Nephron (organoid): Measurements from ENCODE around the gene SEC14L2.
"Not testable (repeated sequence)": the region's sequence is repeated elsewhere in the genome, so short reads cannot be mapped to it uniquely, and the experiment has no call there.

Source experiments
- H3K27ac Mint-ChIP-seq, 3 experiments: 2 replicates each; pipeline ENCODE4 v1.8.0; 2020; ENCODE audit warnings: mixed read lengths in 3 of 3, mild to moderate bottlenecking in 2 of 3, moderate library complexity in 1 of 3
- H3K27me3 Mint-ChIP-seq: 2 replicates; pipeline ENCODE4 v1.8.0; 2021; ENCODE audit warnings: low read depth, mild to moderate bottlenecking, moderate library complexity, mixed read lengths
- H3K36me3 Mint-ChIP-seq: 2 replicates; pipeline ENCODE4 v1.8.0; 2020; ENCODE audit warnings: low read depth, mixed read lengths
- H3K4me1 Mint-ChIP-seq: 2 replicates; pipeline ENCODE4 v1.8.0; 2020; ENCODE audit warnings: mixed read lengths
- H3K4me3 Mint-ChIP-seq, 3 experiments: 2 replicates each; pipeline ENCODE4 v1.8.0; 2020; ENCODE audit warnings: mild to moderate bottlenecking in 3 of 3, mixed read lengths in 3 of 3, moderate library complexity in 2 of 3
- H3K9me3 Mint-ChIP-seq: 2 replicates; pipeline ENCODE4 v1.8.0; 2020; ENCODE audit warnings: mixed read lengths
- TF ChIP-seq, protein P1 (sequence below), 3 experiments: fragments of 200-600 bp; sonication (generic); IDR thresholded peaks; one replicate each; pipeline ENCODE4 v1.5.0; 2021; ENCODE audit warnings: antibody characterized with exemption in 3 of 3; ENCODE audit not compliant: unreplicated experiment in 3 of 3

SEC14L2 gene

DNA sequence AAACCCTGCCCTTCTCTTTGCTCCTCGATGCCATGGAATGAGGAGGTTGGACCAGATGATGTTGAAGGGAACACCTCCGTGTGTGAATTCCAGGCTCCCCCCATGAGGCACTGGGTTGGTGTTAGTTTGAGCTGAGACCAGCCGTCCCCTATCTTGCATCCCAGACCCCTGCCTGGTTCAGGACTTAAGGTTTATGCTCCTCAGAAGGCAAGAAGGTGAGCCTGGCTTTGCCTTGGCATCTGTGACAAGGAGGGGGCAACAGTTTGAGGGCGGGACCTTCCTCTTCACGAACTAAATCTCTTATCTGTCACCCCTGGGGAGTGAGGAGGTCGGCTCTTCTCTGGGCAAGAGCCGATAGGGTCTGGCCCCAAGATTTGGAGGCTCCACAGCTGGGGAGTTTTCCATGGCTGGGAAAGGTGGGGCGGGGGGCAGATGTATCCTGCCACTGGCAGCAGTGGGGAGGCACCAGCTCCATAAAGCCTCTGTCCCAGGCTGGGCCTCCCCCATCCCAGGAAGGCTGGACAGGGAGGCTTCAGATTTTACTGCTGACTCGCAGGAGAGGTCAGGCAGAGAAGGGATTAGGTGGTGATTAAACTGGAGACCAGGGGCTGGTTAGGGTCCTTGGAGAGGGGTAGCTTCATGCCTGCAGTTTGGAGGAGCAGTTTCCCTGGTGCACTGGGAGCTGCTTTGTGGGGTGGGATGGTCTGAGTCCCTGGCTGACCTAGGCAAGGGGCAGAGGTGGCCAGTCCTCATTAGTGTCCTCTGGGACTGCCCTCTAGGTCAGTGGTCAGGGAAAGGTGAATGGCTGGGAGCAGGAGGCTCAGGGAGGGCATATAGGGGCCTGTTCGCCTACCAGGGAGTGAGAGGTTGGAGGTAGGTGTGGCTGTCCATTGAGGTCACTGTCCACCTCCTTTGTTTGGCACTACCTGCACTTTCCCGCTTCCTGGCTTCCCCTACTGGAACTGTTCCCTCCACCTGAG is 1.1 kb downstream of the SEC14L2 start:
- peak overlapping the region; percentile 79 to 88 (median 86) for H3K4me3 Mint-ChIP-seq
- TF ChIP-seq, protein P1, sequence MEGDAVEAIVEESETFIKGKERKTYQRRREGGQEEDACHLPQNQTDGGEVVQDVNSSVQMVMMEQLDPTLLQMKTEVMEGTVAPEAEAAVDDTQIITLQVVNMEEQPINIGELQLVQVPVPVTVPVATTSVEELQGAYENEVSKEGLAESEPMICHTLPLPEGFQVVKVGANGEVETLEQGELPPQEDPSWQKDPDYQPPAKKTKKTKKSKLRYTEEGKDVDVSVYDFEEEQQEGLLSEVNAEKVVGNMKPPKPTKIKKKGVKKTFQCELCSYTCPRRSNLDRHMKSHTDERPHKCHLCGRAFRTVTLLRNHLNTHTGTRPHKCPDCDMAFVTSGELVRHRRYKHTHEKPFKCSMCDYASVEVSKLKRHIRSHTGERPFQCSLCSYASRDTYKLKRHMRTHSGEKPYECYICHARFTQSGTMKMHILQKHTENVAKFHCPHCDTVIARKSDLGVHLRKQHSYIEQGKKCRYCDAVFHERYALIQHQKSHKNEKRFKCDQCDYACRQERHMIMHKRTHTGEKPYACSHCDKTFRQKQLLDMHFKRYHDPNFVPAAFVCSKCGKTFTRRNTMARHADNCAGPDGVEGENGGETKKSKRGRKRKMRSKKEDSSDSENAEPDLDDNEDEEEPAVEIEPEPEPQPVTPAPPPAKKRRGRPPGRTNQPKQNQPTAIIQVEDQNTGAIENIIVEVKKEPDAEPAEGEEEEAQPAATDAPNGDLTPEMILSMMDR (IDR thresholded peaks at IDR 0.05; ENCODE audit: unreplicated experiment in 3 of 3) = no peak
- no peaks in the 10 kb centered on the region for H3K36me3 Mint-ChIP-seq
- H3K27me3 Mint-ChIP-seq = peaks cover 11% of the 10 kb centered on the region
- no peaks in the 10 kb centered on the region for H3K9me3 Mint-ChIP-seq
- peak overlapping the region in 1 of 3 experiments; percentile 15 for H3K27ac Mint-ChIP-seq
- peaks cover 41% of the 10 kb centered on the region for H3K4me1 Mint-ChIP-seq

DNA sequence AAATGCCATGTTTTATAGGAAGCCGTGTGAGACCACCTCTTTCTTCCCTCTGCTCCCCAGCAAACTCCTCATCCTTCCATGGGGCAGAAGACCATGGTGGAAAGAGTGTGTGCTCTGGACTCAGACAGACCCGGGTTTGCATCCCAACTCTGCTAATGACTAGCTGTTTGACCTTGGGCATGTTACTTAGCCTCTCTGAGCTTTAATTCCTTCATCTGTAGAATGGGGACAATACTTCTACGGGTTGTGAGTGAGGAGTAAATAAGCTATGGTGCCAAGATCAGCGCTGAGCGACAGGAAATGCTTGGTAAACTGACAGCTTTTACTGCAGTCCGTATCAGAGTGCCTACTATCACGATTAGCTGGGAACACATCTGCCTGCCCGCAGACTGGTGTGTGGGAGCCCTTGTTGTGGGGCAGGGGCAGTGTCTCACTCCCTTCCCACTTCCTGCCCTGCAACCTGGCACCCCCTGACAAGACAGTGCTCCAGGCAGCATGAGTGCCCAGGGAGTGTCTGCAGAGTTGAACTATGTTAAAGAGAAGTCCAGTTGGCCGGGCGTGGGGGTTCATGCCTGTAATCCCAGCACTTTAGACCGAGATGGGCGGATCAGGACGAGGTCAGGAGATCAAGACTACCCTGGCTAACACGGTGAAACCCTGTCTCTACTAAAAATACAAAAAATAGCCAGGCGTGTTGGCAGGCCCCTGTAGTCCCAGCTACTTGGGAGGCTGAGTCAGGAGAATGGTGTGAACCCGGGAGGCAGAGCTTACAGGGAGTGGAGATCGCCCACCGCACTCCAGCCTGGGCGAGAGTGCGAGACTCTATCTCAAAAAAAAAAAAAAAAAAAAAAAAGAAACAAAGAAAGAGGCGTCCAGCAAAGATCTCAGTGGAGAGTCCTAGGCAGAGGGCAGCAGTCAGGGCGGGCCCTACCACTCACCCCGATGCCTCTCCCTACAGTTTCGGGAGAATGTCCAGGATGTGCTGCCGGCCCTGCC is 2.2 kb downstream of the SEC14L2 start:
- TF ChIP-seq, protein P1 (IDR thresholded peaks at IDR 0.05; ENCODE audit: unreplicated experiment in 3 of 3) = no peak
- Mint-ChIP-seq H3K4me3 (peak overlapping the region; percentile 79 to 88 (median 86)), H3K27me3 (peaks cover 11% of the 10 kb centered on the region), H3K36me3 (peaks cover under 1% of the 10 kb centered on the region), H3K9me3 (no peaks in the 10 kb centered on the region), H3K27ac (peak overlapping the region in 1 of 3 experiments; percentile 15), H3K4me1 (peaks cover 31% of the 10 kb centered on the region)

DNA sequence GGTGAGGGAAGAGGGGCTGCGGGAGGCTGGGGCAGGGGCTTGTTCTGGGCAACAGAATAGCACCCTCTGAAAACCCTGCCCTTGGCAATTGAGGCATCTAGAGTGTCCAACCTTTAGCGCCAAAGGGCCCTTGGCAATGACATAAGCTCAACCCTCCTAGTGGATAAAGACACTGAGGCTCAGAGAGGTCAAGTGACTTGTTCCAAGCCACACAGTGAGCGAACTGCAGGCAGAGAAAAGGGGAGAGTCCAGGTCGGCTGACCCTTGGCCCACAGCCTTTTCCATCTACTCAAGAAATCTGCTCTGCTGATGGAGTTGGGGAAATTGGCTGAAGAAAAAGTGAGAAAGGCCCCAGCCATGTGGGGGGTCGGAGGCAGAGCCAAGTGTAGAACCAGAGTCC is 2.9 kb downstream of the SEC14L2 start:
- Mint-ChIP-seq H3K9me3 (no peaks in the 10 kb centered on the region), H3K27ac (no peak overlapping the region), H3K4me3 (no peak overlapping the region), H3K27me3 (peaks cover 11% of the 10 kb centered on the region), H3K36me3 (peaks cover 4% of the 10 kb centered on the region), H3K4me1 (peaks cover 31% of the 10 kb centered on the region)
- TF ChIP-seq, protein P1 (IDR thresholded peaks at IDR 0.05; ENCODE audit: unreplicated experiment in 3 of 3) = no peak

DNA sequence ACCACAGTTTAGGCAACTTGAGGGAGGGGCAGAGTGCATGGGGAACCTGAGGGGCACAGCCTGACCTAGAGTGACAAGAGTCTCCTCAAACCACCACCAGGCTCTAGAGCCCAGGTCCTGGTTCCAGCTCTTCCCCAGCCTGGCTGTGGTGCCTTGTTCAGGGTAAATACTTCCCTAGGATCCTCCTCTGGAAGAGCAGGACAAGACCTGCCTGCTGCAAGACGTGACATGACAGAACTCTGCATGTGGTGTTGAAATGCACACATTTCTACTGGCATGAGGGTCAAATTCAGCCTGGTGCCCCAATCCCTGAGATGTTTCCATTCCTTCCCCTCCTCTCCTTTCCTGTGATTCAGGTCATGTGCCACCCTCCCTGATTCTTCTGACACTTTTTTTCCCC is 3.3 kb downstream of the SEC14L2 start:
- Mint-ChIP-seq H3K9me3 (no peaks in the 10 kb centered on the region), H3K4me3 (peak overlapping the region in 1 of 3 experiments; percentile 37), H3K4me1 (peaks cover 31% of the 10 kb centered on the region), H3K36me3 (peaks cover 4% of the 10 kb centered on the region), H3K27ac (no peak overlapping the region), H3K27me3 (peaks cover 11% of the 10 kb centered on the region)
- TF ChIP-seq, protein P1 (IDR thresholded peaks at IDR 0.05; ENCODE audit: unreplicated experiment in 3 of 3) = no peak

DNA sequence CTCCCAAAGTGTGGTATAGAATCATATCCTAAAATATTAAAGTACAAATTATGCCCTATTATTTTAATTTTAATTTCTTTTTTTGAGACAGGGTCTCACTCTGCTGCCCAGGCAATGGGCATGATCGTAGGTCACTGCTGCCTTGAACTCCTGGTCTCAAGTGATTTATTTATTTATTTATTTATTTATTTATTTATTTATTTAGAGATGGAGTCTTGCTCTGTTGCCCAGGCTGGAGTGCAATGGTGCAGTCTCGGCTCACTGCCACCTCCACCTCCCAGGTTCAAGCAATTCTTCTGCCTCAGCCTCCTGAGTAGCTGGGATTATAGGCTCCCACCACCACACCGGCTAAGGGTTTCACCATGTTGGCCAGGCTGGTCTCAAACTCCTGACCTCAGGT is 4.2 kb downstream of the SEC14L2 start:
- not testable (repeated sequence) for H3K27ac Mint-ChIP-seq, H3K36me3 Mint-ChIP-seq, H3K9me3 Mint-ChIP-seq, H3K4me3 Mint-ChIP-seq
- peaks cover 11% of the 10 kb centered on the region for H3K27me3 Mint-ChIP-seq
- H3K4me1 Mint-ChIP-seq = peaks cover 27% of the 10 kb centered on the region
